Neural progenitor cell (in vitro differentiated cells): ENCODE results near the gene PGBD5. TPM values are rescaled to one million over a fixed set of nuclear protein-coding genes. Genes with fewer than 3 reads are reported as not detected.

ENCODE experiments used
- DNase-seq: peaks from one replicate; pipeline ENCODE4 v3.0.0-alpha.2; 2016; ENCODE audit warnings: low spot score
- H2AFZ ChIP-seq: fragments of 200-600 bp; sonication (generic); replicated peaks from 2 replicates; pipeline ENCODE4 v1.6.1; 2016; ENCODE audit warnings: antibody characterized with exemption
- H3F3A ChIP-seq: fragments of 200-600 bp; sonication (generic); 2 replicates; pipeline ENCODE4 v1.6.1; 2016; ENCODE audit warnings: antibody characterized with exemption, low read depth
- H3K27ac ChIP-seq: fragments of 200-600 bp; sonication (generic); 2 replicates; pipeline ENCODE4 v1.5.1; 2016; ENCODE audit warnings: mild to moderate bottlenecking
- H3K27me3 ChIP-seq: fragments of 200-600 bp; sonication (generic); 2 replicates; pipeline ENCODE4 v1.6.1; 2016; ENCODE audit warnings: mild to moderate bottlenecking, moderate library complexity
- H3K36me3 ChIP-seq: fragments of 200-600 bp; sonication (generic); 2 replicates; pipeline ENCODE4 v1.5.1; 2016
- H3K4me1 ChIP-seq: fragments of 200-600 bp; sonication (generic); 2 replicates; pipeline ENCODE4 v1.6.1; 2016; ENCODE audit warnings: mixed run types
- H3K4me2 ChIP-seq: fragments of 200-600 bp; sonication (generic); 2 replicates; pipeline ENCODE4 v1.6.1; 2016
- H3K4me3 ChIP-seq: fragments of 200-600 bp; sonication (generic); 2 replicates; pipeline ENCODE4 v1.5.1; 2016
- H3K79me2 ChIP-seq: fragments of 200-600 bp; sonication (generic); 2 replicates; pipeline ENCODE4 v1.6.1; 2016; ENCODE audit warnings: low read depth
- H3K9ac ChIP-seq: fragments of 200-600 bp; sonication (generic); 2 replicates; pipeline ENCODE4 v1.6.1; 2016
- H3K9me3 ChIP-seq: fragments of 200-600 bp; sonication (generic); 2 replicates; pipeline ENCODE4 v1.5.1; 2016; ENCODE audit warnings: low read depth
- H4K20me1 ChIP-seq: fragments of 200-600 bp; sonication (generic); 2 replicates; pipeline ENCODE4 v1.6.1; 2016; ENCODE audit warnings: low read depth
- H3K27ac Mint-ChIP-seq: 3 replicates; pipeline ENCODE4 v1.8.0; 2021; ENCODE audit warnings: mixed read lengths
- H3K27me3 Mint-ChIP-seq: 2 replicates; pipeline ENCODE4 v1.8.0; 2022; ENCODE audit warnings: low read depth, mild to moderate bottlenecking, inconsistent platforms, moderate library complexity, mixed read lengths; ENCODE audit not compliant: insufficient read depth
- H3K36me3 Mint-ChIP-seq: 3 replicates; pipeline ENCODE4 v1.8.0; 2021; ENCODE audit warnings: mixed read lengths
- H3K4me1 Mint-ChIP-seq: 3 replicates; pipeline ENCODE4 v1.8.0; 2021; ENCODE audit warnings: mixed read lengths
- H3K4me3 Mint-ChIP-seq: 3 replicates; pipeline ENCODE4 v1.8.0; 2021; ENCODE audit warnings: mild to moderate bottlenecking, moderate library complexity, mixed read lengths
- H3K9me3 Mint-ChIP-seq: 3 replicates; pipeline ENCODE4 v1.8.0; 2020; ENCODE audit warnings: mixed read lengths
- CTCF ChIP-seq: fragments of 200-600 bp; sonication (generic); IDR thresholded peaks from 2 replicates; pipeline ENCODE4 v1.5.1; 2017; ENCODE audit warnings: antibody characterized with exemption, mild to moderate bottlenecking
- EZH2 ChIP-seq: fragments of 200-600 bp; sonication (generic); IDR thresholded peaks from 2 replicates; pipeline ENCODE4 v1.6.1; 2017; ENCODE audit warnings: antibody characterized with exemption, mild to moderate bottlenecking, moderate library complexity
- EZH2phosphoT487 ChIP-seq: fragments of 200-600 bp; sonication (generic); IDR thresholded peaks from 2 replicates; pipeline ENCODE4 v1.6.1; 2017; ENCODE audit warnings: antibody characterized with exemption
- total RNA-seq: library from RNA; depleted of rRNA; stranded (reverse); fragments of >200 nt; gene quantifications from 2 replicates; pipeline ENCODE4 v1.2.3, GENCODE V29; 2015; ENCODE audit warnings: low replicate concordance

The PGBD5 gene
- total RNA-seq, 1 donor from 2014 or later = 1.2 TPM

GRCh38 chr1:230271300-230272035 is 154.7 kb downstream of the PGBD5 start:
- Mint-ChIP-seq H3K9me3 (no peaks in the 10 kb centered on the region), H3K4me3 (no peak overlapping the region), H3K36me3 (peaks cover 6% of the 10 kb centered on the region), H3K27ac (no peak overlapping the region), H3K4me1 (peaks cover 4% of the 10 kb centered on the region), H3K27me3 (no peaks in the 10 kb centered on the region)
- no peak for DNase-seq
- Histone ChIP-seq H4K20me1 (peaks cover under 1% of the 10 kb centered on the region), H3F3A (peaks cover 22% of the 10 kb centered on the region), H3K27ac (no peak overlapping the region), H3K27me3 (no peaks in the 10 kb centered on the region), H3K79me2 (no peaks in the 10 kb centered on the region), H3K9ac (no peak overlapping the region), H3K4me2 (no peak overlapping the region), H2AFZ (no peak overlapping the region), H3K4me1 (peaks cover 1% of the 10 kb centered on the region), H3K9me3 (no peaks in the 10 kb centered on the region), H3K36me3 (peaks cover 11% of the 10 kb centered on the region), H3K4me3 (no peak overlapping the region)
- TF ChIP-seq CTCF = no peak
- TF ChIP-seq EZH2phosphoT487 = no peak
- TF ChIP-seq EZH2 = no peak

- Mint-ChIP-seq H3K36me3 (peaks cover 6% of the 10 kb centered on the region), H3K4me1 (peaks cover 3% of the 10 kb centered on the region), H3K27me3 (no peaks in the 10 kb centered on the region), H3K9me3 (no peaks in the 10 kb centered on the region), H3K27ac (peak overlapping the region; percentile 36), H3K4me3 (no peak overlapping the region)
- Histone ChIP-seq H3K9ac (no peak overlapping the region), H3K27me3 (no peaks in the 10 kb centered on the region), H3K79me2 (no peaks in the 10 kb centered on the region), H3K4me1 (no peaks in the 10 kb centered on the region), H3K4me2 (no peak overlapping the region), H3K9me3 (no peaks in the 10 kb centered on the region), H4K20me1 (no peaks in the 10 kb centered on the region), H3K36me3 (peaks cover 11% of the 10 kb centered on the region), H3F3A (peaks cover 14% of the 10 kb centered on the region), H3K4me3 (no peak overlapping the region), H3K27ac (no peak overlapping the region), H2AFZ (no peak overlapping the region)
- TF ChIP-seq EZH2 = no peak
- no peak for TF ChIP-seq CTCF
- no peak for TF ChIP-seq EZH2phosphoT487
- no peak for DNase-seq
These were observed 155.4 kb downstream of the PGBD5 start for GRCh38 chr1:230270559-230271281.

- Histone ChIP-seq H3K79me2 (no peaks in the 10 kb centered on the region), H3K27ac (no peak overlapping the region), H3K4me1 (no peaks in the 10 kb centered on the region), H2AFZ (no peak overlapping the region), H3F3A (peaks cover 9% of the 10 kb centered on the region), H3K27me3 (no peaks in the 10 kb centered on the region), H3K4me2 (no peak overlapping the region), H3K4me3 (no peak overlapping the region), H3K36me3 (peaks cover 5% of the 10 kb centered on the region), H3K9me3 (no peaks in the 10 kb centered on the region), H4K20me1 (no peaks in the 10 kb centered on the region), H3K9ac (no peak overlapping the region)
- Mint-ChIP-seq H3K27ac (peak overlapping the region; percentile 36), H3K36me3 (peaks cover 7% of the 10 kb centered on the region), H3K4me3 (no peak overlapping the region), H3K9me3 (no peaks in the 10 kb centered on the region), H3K4me1 (peaks cover 3% of the 10 kb centered on the region), H3K27me3 (no peaks in the 10 kb centered on the region)
- DNase-seq = no peak
- no peak for TF ChIP-seq EZH2
- TF ChIP-seq EZH2phosphoT487 = no peak
- no peak for TF ChIP-seq CTCF
These were observed 156.0 kb downstream of the PGBD5 start for GRCh38 chr1:230270185-230270558.
